Measurements from ENCODE around the gene DCC. TPM values are rescaled to one million over a fixed set of nuclear protein-coding genes. Genes with fewer than 3 reads are reported as not detected.

Gene DCC
- total and polyA plus RNA-seq, 12 donors: under 0.01 to 0.89 (median 0.09) TPM; not detected in 8

DNA sequence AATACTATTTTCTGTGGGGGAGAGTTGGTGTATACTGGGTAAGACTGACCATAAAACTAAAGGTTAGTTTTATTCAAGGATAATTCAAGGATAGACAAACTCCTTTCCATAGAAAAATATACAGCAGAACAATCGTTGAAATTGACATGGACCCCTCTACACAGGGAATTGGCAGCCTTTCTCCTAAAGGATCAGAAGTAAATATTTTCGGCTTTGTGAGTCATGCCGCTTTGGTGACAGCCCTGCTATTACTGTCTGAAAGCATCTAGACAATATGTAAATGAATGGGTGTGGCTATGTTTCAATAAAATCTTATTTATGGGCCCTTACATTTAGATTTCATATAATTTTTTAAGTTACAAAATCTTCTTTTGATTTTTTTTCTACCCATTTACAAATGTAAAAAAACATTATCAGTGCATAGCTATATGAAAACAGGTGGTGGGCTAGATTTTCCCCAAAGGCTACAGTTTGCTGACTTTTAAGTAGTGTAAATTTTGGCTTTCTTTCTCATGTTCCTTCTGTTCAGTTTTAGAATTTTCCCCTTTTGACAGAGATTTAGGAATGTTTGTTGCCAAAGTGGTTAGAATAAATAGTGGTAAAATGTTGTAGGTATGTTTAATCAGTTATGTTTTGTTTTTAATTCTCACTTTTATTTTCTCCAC, 270.6 kb downstream of the DCC start:
- no peaks in the 10 kb centered on the region for H3K36me3 ChIP-seq
- DNase-seq (no peak), ATAC-seq (no peak)
- peaks cover 0 to 2% (median 0%) of the 10 kb centered on the region in 11 donors for H3K9me3 ChIP-seq
- H3K27ac ChIP-seq: no peak overlapping the region
- intact Hi-C loops (cut with DNase I): no loop called here
- 79 to 87% methylated on average over 3 of the region's 3 CpGs for WGBS, 2 donors
- TF ChIP-seq, protein P1, sequence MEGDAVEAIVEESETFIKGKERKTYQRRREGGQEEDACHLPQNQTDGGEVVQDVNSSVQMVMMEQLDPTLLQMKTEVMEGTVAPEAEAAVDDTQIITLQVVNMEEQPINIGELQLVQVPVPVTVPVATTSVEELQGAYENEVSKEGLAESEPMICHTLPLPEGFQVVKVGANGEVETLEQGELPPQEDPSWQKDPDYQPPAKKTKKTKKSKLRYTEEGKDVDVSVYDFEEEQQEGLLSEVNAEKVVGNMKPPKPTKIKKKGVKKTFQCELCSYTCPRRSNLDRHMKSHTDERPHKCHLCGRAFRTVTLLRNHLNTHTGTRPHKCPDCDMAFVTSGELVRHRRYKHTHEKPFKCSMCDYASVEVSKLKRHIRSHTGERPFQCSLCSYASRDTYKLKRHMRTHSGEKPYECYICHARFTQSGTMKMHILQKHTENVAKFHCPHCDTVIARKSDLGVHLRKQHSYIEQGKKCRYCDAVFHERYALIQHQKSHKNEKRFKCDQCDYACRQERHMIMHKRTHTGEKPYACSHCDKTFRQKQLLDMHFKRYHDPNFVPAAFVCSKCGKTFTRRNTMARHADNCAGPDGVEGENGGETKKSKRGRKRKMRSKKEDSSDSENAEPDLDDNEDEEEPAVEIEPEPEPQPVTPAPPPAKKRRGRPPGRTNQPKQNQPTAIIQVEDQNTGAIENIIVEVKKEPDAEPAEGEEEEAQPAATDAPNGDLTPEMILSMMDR (IDR thresholded peaks at IDR 0.05): no peak
- H3K4me1 ChIP-seq: no peaks in the 10 kb centered on the region
- no peaks in the 10 kb centered on the region for H3K27me3 ChIP-seq
- H3K4me3 ChIP-seq: no peak overlapping the region

DNA sequence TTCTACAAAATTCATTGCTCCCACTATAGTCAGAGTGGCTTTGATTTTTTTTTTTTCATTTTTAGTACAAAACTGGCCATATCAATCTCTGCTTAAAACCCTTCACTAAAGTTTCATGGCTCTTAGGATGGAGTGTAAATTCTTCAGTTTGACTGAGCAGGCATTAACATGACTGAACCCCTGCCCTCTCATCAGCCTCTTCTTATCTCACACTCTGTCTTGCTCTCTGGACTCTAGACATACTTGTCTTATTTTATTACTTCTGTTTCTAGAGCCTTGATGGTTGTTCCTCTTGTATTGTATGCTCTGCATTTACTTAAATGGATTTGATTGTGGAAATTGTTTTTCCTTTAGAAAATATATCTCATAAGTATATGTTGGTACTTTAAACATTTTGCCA, 272.4 kb downstream of the DCC start:
- TF ChIP-seq, protein P1 (IDR thresholded peaks at IDR 0.05): no peak
- Histone ChIP-seq H3K9me3 (no peaks in the 10 kb centered on the region), H3K4me1 (no peaks in the 10 kb centered on the region), H3K4me3 (no peak overlapping the region), H3K27me3 (no peaks in the 10 kb centered on the region), H3K27ac (no peak overlapping the region), H3K36me3 (no peaks in the 10 kb centered on the region)
- no peak for ATAC-seq
- DNase-seq: no peak
- intact Hi-C loops (cut with DNase I): no loop called here

GRCh38 chr18:52615321-52615720, 275.3 kb downstream of the DCC start:
- H3K9me3 ChIP-seq: no peaks in the 10 kb centered on the region
- H3K4me3 ChIP-seq: no peak overlapping the region
- WGBS, 2 donors: 50 to 60% methylated on average over 2 of the region's 2 CpGs
- ATAC-seq (no peak), DNase-seq (no peak)
- H3K27ac ChIP-seq: no peak overlapping the region
- H3K4me1 ChIP-seq: no peaks in the 10 kb centered on the region
- TF ChIP-seq, protein P1 (IDR thresholded peaks at IDR 0.05): no peak
- intact Hi-C loops (cut with DNase I): no loop called here
- no peaks in the 10 kb centered on the region for H3K27me3 ChIP-seq
- no peaks in the 10 kb centered on the region for H3K36me3 ChIP-seq

GRCh38 chr18:52615943-52616342, 275.9 kb downstream of the DCC start:
- Histone ChIP-seq H3K4me1 (no peaks in the 10 kb centered on the region), H3K9me3 (no peaks in the 10 kb centered on the region), H3K4me3 (no peak overlapping the region), H3K36me3 (no peaks in the 10 kb centered on the region), H3K27ac (no peak overlapping the region), H3K27me3 (no peaks in the 10 kb centered on the region)
- 71 to 85% methylated on average over 3 of the region's 3 CpGs for WGBS, 2 donors
- intact Hi-C loops (cut with DNase I): no loop called here
- ATAC-seq (no peak), DNase-seq (no peak)
- TF ChIP-seq, protein P1 (IDR thresholded peaks at IDR 0.05): no peak
